Measurements from ENCODE around the gene LRRC3. TPM values are rescaled to one million over a fixed set of nuclear protein-coding genes. Genes with fewer than 3 reads are reported as not detected.

The LRRC3 gene
- total RNA-seq, 1 donor from 2014 or later = 10.4 TPM

- DNase-seq (ENCODE audit: extremely low read depth, low read depth, low spot score) = no peak
These were observed 17.4 kb upstream of the LRRC3 start for GRCh38 chr21:44437696-44438431.

GRCh38 chr21:44438531-44439210, 16.6 kb upstream of the LRRC3 start:
- no peak for DNase-seq (ENCODE audit: extremely low read depth, low read depth, low spot score)

GRCh38 chr21:44439211-44439600, 16.1 kb upstream of the LRRC3 start:
- DNase-seq (ENCODE audit: extremely low read depth, low read depth, low spot score) = no peak

GRCh38 chr21:44440241-44441040, 14.9 kb upstream of the LRRC3 start:
- no peak for DNase-seq (ENCODE audit: extremely low read depth, low read depth, low spot score)

- DNase-seq (ENCODE audit: extremely low read depth, low read depth, low spot score) = no peak
These were observed 14.3 kb upstream of the LRRC3 start for GRCh38 chr21:44441041-44441400.

- DNase-seq (ENCODE audit: extremely low read depth, low read depth, low spot score) = no peak
These were observed 13.6 kb upstream of the LRRC3 start for GRCh38 chr21:44441581-44442265.

- no peak for DNase-seq (ENCODE audit: extremely low read depth, low read depth, low spot score)
These were observed 12.8 kb upstream of the LRRC3 start for GRCh38 chr21:44442266-44443125.

- DNase-seq (ENCODE audit: extremely low read depth, low read depth, low spot score) = no peak
These were observed 11.9 kb upstream of the LRRC3 start for GRCh38 chr21:44443291-44443890.

GRCh38 chr21:44443891-44444285, 11.4 kb upstream of the LRRC3 start:
- DNase-seq (ENCODE audit: extremely low read depth, low read depth, low spot score) = no peak

- DNase-seq (ENCODE audit: extremely low read depth, low read depth, low spot score) = no peak
These were observed 10.9 kb upstream of the LRRC3 start for GRCh38 chr21:44444286-44444931.

GRCh38 chr21:44445145-44445812, 10.0 kb upstream of the LRRC3 start:
- DNase-seq (ENCODE audit: extremely low read depth, low read depth, low spot score) = no peak

- no peak for DNase-seq (ENCODE audit: extremely low read depth, low read depth, low spot score)
These were observed 6.6 kb upstream of the LRRC3 start for GRCh38 chr21:44448651-44449131.

GRCh38 chr21:44449473-44450363, 5.6 kb upstream of the LRRC3 start:
- no peak for DNase-seq (ENCODE audit: extremely low read depth, low read depth, low spot score)

GRCh38 chr21:44450402-44450801, 4.9 kb upstream of the LRRC3 start:
- DNase-seq (ENCODE audit: extremely low read depth, low read depth, low spot score) = no peak

- DNase-seq (ENCODE audit: extremely low read depth, low read depth, low spot score) = no peak
These were observed 4.3 kb upstream of the LRRC3 start for GRCh38 chr21:44450999-44451398.

GRCh38 chr21:44453120-44453519, 2.2 kb upstream of the LRRC3 start:
- DNase-seq (ENCODE audit: extremely low read depth, low read depth, low spot score) = no peak

- DNase-seq (ENCODE audit: extremely low read depth, low read depth, low spot score) = no peak
These were observed 1.3 kb upstream of the LRRC3 start for GRCh38 chr21:44454058-44454457.

Measured in glomerular endothelial cell (primary cell).